ENCODE measurements around the gene TRIM54. TPM values are rescaled to one million over a fixed set of nuclear protein-coding genes. Genes with fewer than 3 reads are reported as not detected.

Gene TRIM54
- total RNA-seq, 2 experiments from 2014 or later: not detected

- no peaks in the 10 kb centered on the region for H3K9me3 ChIP-seq (ENCODE audit: control insufficient read depth in 1 of 2, insufficient read depth in 1 of 2, low read length in 2 of 2)
- peaks cover 78% of the 10 kb centered on the region for H3K36me3 ChIP-seq (ENCODE audit: insufficient read depth, low read length)
- ATAC-seq (ENCODE audit: poor library complexity) (no peak), DNase-seq (no peak)
- no peak overlapping the region for H3K4me3 ChIP-seq (ENCODE audit: low read length)
- no peak overlapping the region for H3K27ac ChIP-seq (ENCODE audit: low read depth in 1 of 2, low read length in 2 of 2)
- intact Hi-C loops (cut with DNase I, micrococcal nuclease): no loop called here
- peaks cover 10% of the 10 kb centered on the region for H3K4me1 ChIP-seq (ENCODE audit: insufficient read depth, low read length)
- Mint-ChIP-seq H3K9me3 (no peaks in the 10 kb centered on the region), H3K4me3 (no peak overlapping the region), H3K27ac (no peak overlapping the region), H3K36me3 (ENCODE audit: low read depth) (peaks cover 84% of the 10 kb centered on the region), H3K27me3 (no peaks in the 10 kb centered on the region), H3K4me1 (ENCODE audit: low read depth) (peaks cover 4% of the 10 kb centered on the region)
- CTCF ChIA-PET: no interaction called here
- POLR2A ChIA-PET: no interaction called here
- no peak for TF ChIP-seq CTCF (IDR thresholded peaks at IDR 0.05)
- no peaks in the 10 kb centered on the region for H3K27me3 ChIP-seq (ENCODE audit: control insufficient read depth in 1 of 2, insufficient read depth in 2 of 2, low read length in 2 of 2)
Observed at GRCh38 chr2:27240406-27240805, 41.8 kb upstream of the TRIM54 start.

- POLR2A ChIA-PET: no interaction called here
- H3K9me3 Mint-ChIP-seq: no peaks in the 10 kb centered on the region
- DNase-seq (peak in 2 of 14 experiments; percentile 10 to 15), ATAC-seq (ENCODE audit: poor library complexity) (no peak)
- H3K27ac Mint-ChIP-seq: no peak overlapping the region
- no peaks in the 10 kb centered on the region for H3K27me3 Mint-ChIP-seq
- no peak overlapping the region for H3K4me3 Mint-ChIP-seq
- TF ChIP-seq CTCF (IDR thresholded peaks at IDR 0.05): no peak
- CTCF ChIA-PET: no interaction called here
- Histone ChIP-seq H3K4me3 (ENCODE audit: low read length) (no peak overlapping the region), H3K9me3 (ENCODE audit: control insufficient read depth in 1 of 2, insufficient read depth in 1 of 2, low read length in 2 of 2) (no peaks in the 10 kb centered on the region), H3K27ac (ENCODE audit: low read depth in 1 of 2, low read length in 2 of 2) (no peak overlapping the region), H3K36me3 (ENCODE audit: insufficient read depth, low read length) (peaks cover 64% of the 10 kb centered on the region), H3K27me3 (ENCODE audit: control insufficient read depth in 1 of 2, insufficient read depth in 2 of 2, low read length in 2 of 2) (no peaks in the 10 kb centered on the region), H3K4me1 (ENCODE audit: insufficient read depth, low read length) (peaks cover 10% of the 10 kb centered on the region)
- H3K4me1 Mint-ChIP-seq (ENCODE audit: low read depth): peaks cover 4% of the 10 kb centered on the region
- intact Hi-C loops (cut with DNase I, micrococcal nuclease): no loop called here
- peaks cover 72% of the 10 kb centered on the region for H3K36me3 Mint-ChIP-seq (ENCODE audit: low read depth)
Observed at GRCh38 chr2:27241761-27242613, 40.2 kb upstream of the TRIM54 start.

- CTCF ChIA-PET: no interaction called here
- H3K9me3 ChIP-seq (ENCODE audit: control insufficient read depth in 1 of 2, insufficient read depth in 1 of 2, low read length in 2 of 2): no peaks in the 10 kb centered on the region
- Mint-ChIP-seq H3K36me3 (ENCODE audit: low read depth) (peaks cover 66% of the 10 kb centered on the region), H3K27ac (no peak overlapping the region), H3K9me3 (no peaks in the 10 kb centered on the region), H3K4me1 (ENCODE audit: low read depth) (peaks cover 4% of the 10 kb centered on the region), H3K4me3 (no peak overlapping the region), H3K27me3 (peaks cover under 1% of the 10 kb centered on the region)
- peaks cover 59% of the 10 kb centered on the region for H3K36me3 ChIP-seq (ENCODE audit: insufficient read depth, low read length)
- peaks cover 10% of the 10 kb centered on the region for H3K4me1 ChIP-seq (ENCODE audit: insufficient read depth, low read length)
- POLR2A ChIA-PET: no interaction called here
- ATAC-seq (ENCODE audit: poor library complexity): no peak
- TF ChIP-seq CTCF (IDR thresholded peaks at IDR 0.05): no peak
- no peak overlapping the region for H3K4me3 ChIP-seq (ENCODE audit: low read length)
- no peak overlapping the region for H3K27ac ChIP-seq (ENCODE audit: low read depth in 1 of 2, low read length in 2 of 2)
- no peak for DNase-seq
- intact Hi-C loops (cut with DNase I, micrococcal nuclease): no loop called here
- no peaks in the 10 kb centered on the region for H3K27me3 ChIP-seq (ENCODE audit: control insufficient read depth in 1 of 2, insufficient read depth in 2 of 2, low read length in 2 of 2)
Observed at GRCh38 chr2:27242614-27242951, 39.6 kb upstream of the TRIM54 start.
